ENCODE results near the gene ANKRD30BL. TPM values are rescaled to one million over a fixed set of nuclear protein-coding genes. Genes with fewer than 3 reads are reported as not detected.

The ANKRD30BL gene, protein sequence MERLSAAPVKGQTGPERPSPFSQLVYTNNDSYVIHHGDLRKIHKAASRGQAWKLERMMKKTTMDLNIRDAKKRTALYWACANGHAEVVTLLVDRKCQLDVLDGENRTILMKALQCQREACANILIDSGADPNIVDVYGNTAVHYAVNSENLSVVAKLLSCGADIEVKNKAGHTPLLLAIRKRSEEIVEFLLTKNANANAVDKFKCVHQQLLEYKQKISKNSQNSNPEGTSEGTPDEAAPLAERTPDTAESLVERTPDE
- 1.4 TPM for total RNA-seq

DNA sequence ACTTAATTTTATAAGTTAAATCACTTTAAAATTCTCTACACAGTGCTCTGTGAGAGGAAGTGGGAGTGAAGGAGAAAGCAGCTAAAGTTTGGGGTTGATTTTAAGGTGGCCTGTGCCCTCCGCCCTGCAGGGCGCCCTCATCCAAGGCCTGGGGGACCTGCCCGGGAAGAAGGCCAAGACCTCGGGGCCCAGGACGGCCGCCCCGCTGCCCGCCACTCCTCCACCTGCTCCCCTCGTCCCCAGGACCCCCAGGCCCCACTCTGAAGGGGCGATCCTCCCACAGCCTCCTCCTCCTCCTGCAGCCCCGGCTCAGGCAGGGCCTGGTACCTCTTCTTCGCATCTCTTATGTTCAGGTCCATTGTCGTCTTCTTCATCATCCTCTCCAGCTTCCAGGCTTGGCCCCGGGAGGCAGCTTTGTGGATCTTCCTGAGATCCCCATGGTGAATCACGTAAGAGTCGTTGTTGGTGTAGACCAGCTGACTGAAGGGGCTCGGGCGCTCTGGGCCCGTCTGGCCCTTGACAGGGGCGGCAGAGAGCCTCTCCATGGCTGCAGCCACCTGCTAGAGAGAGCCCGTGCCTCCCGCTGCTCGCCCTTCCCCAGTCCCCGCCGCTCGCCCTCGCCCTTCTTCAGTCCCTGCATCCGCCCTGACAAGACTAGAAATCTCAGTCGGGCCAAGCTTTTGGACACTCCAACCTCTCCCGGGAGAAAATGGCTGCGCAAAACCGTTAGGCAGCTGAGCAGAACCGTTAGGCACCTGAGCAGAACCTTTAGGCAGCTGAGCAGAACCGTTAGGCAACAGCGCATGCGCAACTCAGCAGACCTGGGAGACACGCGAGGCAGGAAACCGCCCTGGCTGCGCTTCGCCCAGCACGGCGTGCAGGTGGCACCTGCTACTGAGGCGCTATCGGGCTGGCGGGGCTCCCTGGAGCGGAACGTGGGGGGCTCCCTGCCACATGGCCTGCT lies at the start of gene ANKRD30BL:
Gene ANKRD30BL, minus strand, starts transcription at position 792 of the 964 bp plus-strand sequence. Its CDS starts 247 bp downstream, at position 545.

Small RNA genes within 50 kb of the gene (small RNA-seq; reads per million reads assigned to genes)
- gene RNU6-1132P (ENCODE audit: low replicate concordance): not detected

All from metanephros (tissue), 2 donors.